HCT116 (cell line): Measurements from ENCODE around the gene ZSCAN23. TPM values are rescaled to one million over a fixed set of nuclear protein-coding genes. Genes with fewer than 3 reads are reported as not detected.

Experiments
- ATAC-seq: fragments of 200-7000 bp; cut with Tn5 transposase; 2 replicates; pipeline ENCODE4 v1.9.1; 2020; ENCODE audit warnings: mild to moderate bottlenecking, moderate library complexity
- BruUV-seq: library from RNA; stranded (reverse); fragments of 400-500 nt; replicated peaks from 2 replicates; lab custom pipeline; 2021; lab: Mats Ljungman, UMichigan
- CTCF ChIA-PET: fragments of 300-600 bp; sonication (Branson Sonifier 250); formaldehyde crosslinking; loops from one replicate; lab custom pipeline; 2021; ENCODE audit warnings: antibody characterized with exemption; lab: Charles Lee
- POLR2A ChIA-PET: fragments of 300-600, 350-600 bp; sonication (Branson Sonifier 250); formaldehyde crosslinking; loops from one replicate; lab custom pipeline; 2021; ENCODE audit warnings: antibody characterized with exemption; lab: Charles Lee
- RAD21 ChIA-PET, 2 experiments: fragments of 300-600 bp; sonication (Branson Sonifier 250); formaldehyde crosslinking; loops; one replicate each; lab custom pipeline; 2023; ENCODE audit warnings: low total read pairs in 2 of 2; ENCODE audit not compliant: uncharacterized antibody in 2 of 2, unreplicated experiment in 2 of 2, low non-redundant PET in 1 of 2; lab: Charles Lee
- DNase-seq: peaks from one replicate; pipeline ENCODE4 v3.0.0-alpha.2; 2010; ENCODE audit warnings: low read depth, low spot score
- H2AFZ ChIP-seq: fragments of 200-600 bp; shearing (Covaris generic), sonication (generic); 2 replicates; pipeline ENCODE4 v1.6.1; 2017; ENCODE audit warnings: low read depth, mixed run types, mixed read lengths, antibody characterized with exemption, low read length; ENCODE audit not compliant: poor library complexity, severe bottlenecking
- H3K27ac ChIP-seq: 2 replicates; pipeline ENCODE4 v1.5.1; 2012; ENCODE audit warnings: low read depth, low read length
- H3K27me3 ChIP-seq: fragments of 200-600 bp; sonication (generic); 2 replicates; pipeline ENCODE4 v1.6.1; 2016; ENCODE audit warnings: mixed run types, low read length, mixed read lengths; ENCODE audit not compliant: insufficient read depth
- H3K36me3 ChIP-seq, 2 experiments: fragments of 200-500 bp in 1 of 2; fragments of 200-600 bp in 1 of 2; sonication (Bioruptor generic) in 1 of 2; sonication (generic) in 1 of 2; 2 replicates each; pipeline versions ENCODE4 v1.5.1 to v1.6.1; 2014 to 2016; ENCODE audit warnings: low read length in 2 of 2, inconsistent platforms in 1 of 2, mixed read lengths in 1 of 2, mixed run types in 1 of 2; ENCODE audit not compliant: insufficient read depth in 2 of 2, control insufficient read depth in 1 of 2
- H3K4me1 ChIP-seq, 2 experiments: fragments of 200-600 bp in 1 of 2; sonication (generic) in 1 of 2; 2 replicates each; pipeline versions ENCODE4 v1.5.1 to v1.6.1; 2012 to 2017; ENCODE audit warnings: low read length in 2 of 2, inconsistent platforms in 1 of 2, mild to moderate bottlenecking in 1 of 2, mixed read lengths in 1 of 2, mixed run types in 1 of 2, moderate library complexity in 1 of 2; ENCODE audit not compliant: insufficient read depth in 2 of 2, control insufficient read depth in 1 of 2
- H3K4me2 ChIP-seq: fragments of 200-600 bp; sonication (generic); 2 replicates; pipeline ENCODE4 v1.6.1; 2017; ENCODE audit warnings: mixed run types, low read length, mixed read lengths
- H3K4me3 ChIP-seq, 2 experiments: fragments of 200-600 bp in 1 of 2; sonication (generic) in 1 of 2; replicated peaks in 1 of 2; 2 replicates each; pipeline ENCODE4 v1.5.1; 2011 to 2016; ENCODE audit warnings: low read length in 2 of 2, control low read depth in 1 of 2, low read depth in 1 of 2, mild to moderate bottlenecking in 1 of 2, mixed read lengths in 1 of 2, mixed run types in 1 of 2
- H3K79me2 ChIP-seq: fragments of 200-600 bp; sonication (generic); 2 replicates; pipeline ENCODE4 v1.6.1; 2017; ENCODE audit warnings: mild to moderate bottlenecking, mixed run types, low read length, moderate library complexity, mixed read lengths; ENCODE audit not compliant: insufficient read depth
- H3K9ac ChIP-seq: fragments of 200-600 bp; sonication (generic); 2 replicates; pipeline ENCODE4 v1.6.1; 2016; ENCODE audit warnings: low read length, mixed read lengths
- H3K9me2 ChIP-seq: fragments of 200-600 bp; sonication (generic), shearing (Covaris generic); 2 replicates; pipeline ENCODE4 v1.6.1; 2017; ENCODE audit warnings: mixed run types, mild to moderate bottlenecking, moderate library complexity; ENCODE audit not compliant: insufficient read depth
- H3K9me3 ChIP-seq, 2 experiments: fragments of 200-500 bp in 1 of 2; fragments of 200-600 bp in 1 of 2; sonication (Bioruptor generic) in 1 of 2; sonication (generic) in 1 of 2; 2 replicates each; pipeline ENCODE4 v1.6.1; 2014 to 2017; ENCODE audit warnings: low read length in 2 of 2, mixed read lengths in 2 of 2, inconsistent platforms in 1 of 2, low read depth in 1 of 2, mild to moderate bottlenecking in 1 of 2, mixed run types in 1 of 2, moderate library complexity in 1 of 2; ENCODE audit not compliant: control insufficient read depth in 1 of 2, insufficient read depth in 1 of 2
- H4K20me1 ChIP-seq: fragments of 200-600 bp; sonication (generic), shearing (Covaris generic); 2 replicates; pipeline ENCODE4 v1.6.1; 2017; ENCODE audit warnings: mixed run types, mild to moderate bottlenecking, moderate library complexity; ENCODE audit not compliant: insufficient read depth
- EGR1 ChIP-seq: IDR thresholded peaks from 2 replicates; pipeline ENCODE4 v1.6.1; 2012; ENCODE audit warnings: low read depth
- EZH2 ChIP-seq: fragments of 200-600 bp; sonication (generic); IDR thresholded peaks from 2 replicates; pipeline ENCODE4 v1.6.1; 2017; ENCODE audit warnings: antibody characterized with exemption, mixed run types
- MAX ChIP-seq: IDR thresholded peaks from 2 replicates; pipeline ENCODE4 v1.6.1; 2012
- REST ChIP-seq: IDR thresholded peaks from 2 replicates; pipeline ENCODE4 v1.6.1; 2012; ENCODE audit warnings: low read depth
- SP1 ChIP-seq: IDR thresholded peaks from 2 replicates; pipeline ENCODE4 v1.6.1; 2012; ENCODE audit warnings: low read depth
- SRF ChIP-seq: IDR thresholded peaks from 2 replicates; pipeline ENCODE4 v1.6.1; 2012; ENCODE audit warnings: low read depth
- TCF7L2 ChIP-seq: IDR thresholded peaks from 2 replicates; pipeline ENCODE4 v1.7.0; 2011; ENCODE audit warnings: borderline replicate concordance, inconsistent platforms; ENCODE audit not compliant: insufficient read depth, insufficient read length; ENCODE audit errors: extremely low read depth
- YY1 ChIP-seq: IDR thresholded peaks from 2 replicates; pipeline ENCODE4 v1.6.1; 2011; ENCODE audit warnings: low read length, low read depth, moderate library complexity, mild to moderate bottlenecking; ENCODE audit not compliant: insufficient replicate concordance; ENCODE audit errors: extremely low read depth
- ZNF274 ChIP-seq: fragments of 200-500 bp; sonication (Bioruptor generic); IDR thresholded peaks from 2 replicates; pipeline ENCODE4 v1.6.1; 2014; ENCODE audit warnings: mild to moderate bottlenecking, low read depth, low read length, inconsistent platforms
- intact Hi-C: fragments of 100-400 bp; cut with micrococcal nuclease; formaldehyde crosslinking; loops from 2 replicates; pipeline ENCODE4 v1.10.0; 2022
- total RNA-seq: library from RNA; stranded (reverse); gene quantifications from one replicate; pipeline ENCODE4 v1.2.1, GENCODE V29; 2021; ENCODE audit not compliant: unreplicated experiment

ZSCAN23 gene
- total RNA-seq, 1 experiment from 2014 or later: not detected

GRCh38 chr6:28410767-28411166 lies 32.5 kb downstream of the ZSCAN23 start (continued):
- TF ChIP-seq REST (no peak), TCF7L2 (no peak), MAX (no peak), SP1 (no peak)
- TF ChIP-seq, all 23 proteins: peak for 0

- Histone ChIP-seq H3K4me2 (no peak overlapping the region), H3K9me2 (no peaks in the 10 kb centered on the region), H2AFZ (no peak overlapping the region), H3K4me3 (no peak overlapping the region), H3K27me3 (no peaks in the 10 kb centered on the region), H3K9me3 (no peaks in the 10 kb centered on the region), H3K4me1 (no peaks in the 10 kb centered on the region), H3K9ac (no peak overlapping the region), H3K36me3 (no peaks in the 10 kb centered on the region), H3K27ac (no peak overlapping the region), H3K79me2 (no peaks in the 10 kb centered on the region), H4K20me1 (no peaks in the 10 kb centered on the region)
- RAD21 ChIA-PET: no interaction called here
- DNase-seq: no peak
- no peak for ATAC-seq
- POLR2A ChIA-PET: no interaction called here
- BruUV-seq: no TSS peak
- CTCF ChIA-PET: no interaction called here
- intact Hi-C loops: no loop called here
- TF ChIP-seq EGR1: no peak
- no peak for TF ChIP-seq SRF
- TF ChIP-seq YY1: no peak
- TF ChIP-seq EZH2: no peak
- no peak for TF ChIP-seq ZNF274
Measured at GRCh38 chr6:28408076-28408802, 35.1 kb downstream of the ZSCAN23 start.
